HG03196 (cell line): ENCODE data around the gene SERTAD3.
"Not testable (repeated sequence)": the region's sequence is repeated elsewhere in the genome, so short reads cannot be mapped to it uniquely, and the experiment has no call there.

Experiments
- ATAC-seq: cut with Tn5 transposase; IDR thresholded peaks from one replicate; pipeline ENCODE4 v1.9.1; 2021; ENCODE audit not compliant: unreplicated experiment

SERTAD3 gene

GRCh38 chr19:40458597-40458974, 14.5 kb upstream of the SERTAD3 start:
- no peak for ATAC-seq

DNA sequence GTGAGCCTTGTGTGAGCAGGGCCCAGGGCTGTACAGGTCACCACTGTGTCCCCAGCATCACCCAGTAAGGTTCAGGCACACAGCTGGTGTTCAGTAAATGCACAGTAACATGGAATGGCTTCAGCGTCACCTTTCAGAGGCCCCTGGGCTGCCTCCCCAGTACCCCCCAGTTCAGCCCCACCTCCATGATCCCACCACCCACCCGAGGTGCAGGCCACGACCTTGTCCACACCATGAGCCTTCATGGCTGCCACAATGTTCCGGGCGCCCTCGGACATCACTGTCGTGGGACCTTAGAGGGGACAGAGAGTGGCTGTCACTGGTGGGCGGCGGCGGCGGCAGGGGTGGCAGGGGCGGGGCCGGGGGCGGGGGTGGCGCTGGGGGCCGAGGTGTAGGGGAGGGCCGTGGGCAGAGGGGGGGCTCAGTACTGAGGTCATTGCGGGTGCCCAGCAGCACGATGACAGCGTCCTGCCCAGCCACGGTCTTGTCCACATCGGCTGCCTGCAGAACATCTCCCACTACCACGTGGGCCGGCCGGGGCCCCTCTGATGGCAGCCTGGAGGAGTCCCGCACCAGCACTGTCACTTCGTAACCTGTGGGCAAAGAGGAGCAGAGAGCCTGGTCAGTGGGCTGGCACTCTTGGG, 13.9 kb upstream of the SERTAD3 start:
- ATAC-seq, result no peak

DNA sequence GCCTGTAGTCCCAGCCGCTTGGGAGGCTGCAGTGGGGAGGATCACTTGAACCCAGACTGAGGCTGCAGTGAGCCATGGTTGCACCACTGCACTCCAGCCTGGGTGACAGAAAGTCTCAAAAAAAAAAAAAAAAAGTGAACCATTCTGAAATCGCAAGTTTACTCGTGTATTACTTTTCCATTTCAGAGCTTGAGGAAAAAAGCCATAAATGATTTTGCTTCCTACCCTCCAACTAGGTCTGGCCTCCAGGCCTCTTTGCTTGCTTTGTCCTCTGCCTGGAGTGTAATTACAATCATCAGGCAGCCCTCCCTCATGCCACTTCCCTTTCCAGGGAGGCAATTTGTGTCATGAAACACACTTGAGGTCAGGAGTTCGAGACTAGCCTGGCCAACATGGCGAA, 12.9 kb upstream of the SERTAD3 start:
- ATAC-seq, result no peak

- ATAC-seq, result not testable (repeated sequence)
Measured at GRCh38 chr19:40453943-40454342, 9.8 kb upstream of the SERTAD3 start.

- ATAC-seq, result no peak
Measured at GRCh38 chr19:40453151-40453735, 9.1 kb upstream of the SERTAD3 start.

- no peak for ATAC-seq
Measured at GRCh38 chr19:40452016-40452415, 7.9 kb upstream of the SERTAD3 start.

GRCh38 chr19:40450664-40451063, 6.5 kb upstream of the SERTAD3 start:
- no peak for ATAC-seq

DNA sequence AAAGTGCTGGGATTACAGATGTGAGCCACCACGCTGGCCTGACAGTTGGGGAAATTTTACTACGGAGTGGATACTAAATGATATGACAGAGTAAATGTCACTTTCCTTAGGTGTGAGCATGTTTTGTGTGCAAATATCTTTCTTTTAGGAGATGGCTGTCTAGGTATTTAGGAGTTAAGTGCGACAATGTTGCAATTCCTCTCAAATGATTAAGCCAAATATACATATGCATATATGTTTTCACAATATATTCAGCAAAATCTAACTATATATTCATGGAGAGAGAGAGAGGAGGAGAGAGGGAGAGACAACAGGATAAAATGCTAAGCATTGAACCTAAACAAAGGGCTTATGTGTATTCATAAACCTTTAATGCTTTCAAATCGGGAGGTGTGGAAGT, 5.4 kb upstream of the SERTAD3 start:
- no peak for ATAC-seq

GRCh38 chr19:40446263-40446784, 2.2 kb upstream of the SERTAD3 start:
- ATAC-seq, result no peak

- ATAC-seq, result no peak
Measured at GRCh38 chr19:40445780-40446262, 1.7 kb upstream of the SERTAD3 start.

- no peak for ATAC-seq
Measured at GRCh38 chr19:40444825-40445312, 734 bp upstream of the SERTAD3 start.

GRCh38 chr19:40443131-40443999, 770 bp downstream of the SERTAD3 start:
- peak; percentile 68 for ATAC-seq

- no peak for ATAC-seq
Measured at GRCh38 chr19:40442328-40443130, 1.6 kb downstream of the SERTAD3 start.

DNA sequence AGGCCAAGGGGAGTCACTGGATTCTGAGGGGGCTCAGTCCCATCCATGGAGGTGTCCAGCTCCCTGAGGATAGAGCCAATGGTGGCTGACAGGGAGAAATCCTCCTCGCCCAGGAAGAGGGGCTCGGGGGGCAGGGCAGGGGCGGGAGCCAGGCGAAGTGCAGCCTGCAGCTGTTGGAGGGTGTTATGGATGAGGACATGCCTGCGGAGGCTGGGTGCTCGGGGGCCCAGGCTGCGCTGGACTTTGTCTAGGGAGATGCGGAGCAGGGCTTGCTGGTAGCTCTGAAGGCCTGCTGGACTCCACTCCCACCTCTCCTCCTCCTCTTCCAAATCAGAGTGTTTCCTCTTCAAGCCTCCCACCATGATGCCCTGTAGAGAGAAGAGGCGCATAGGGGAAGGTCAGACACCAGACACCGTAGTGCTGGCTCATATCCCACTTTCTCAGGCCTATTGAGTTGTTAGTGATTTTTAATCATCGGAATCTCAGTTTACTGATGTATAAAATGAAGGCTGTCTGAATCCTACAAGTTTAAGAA, 2.3 kb downstream of the SERTAD3 start:
- no peak for ATAC-seq

DNA sequence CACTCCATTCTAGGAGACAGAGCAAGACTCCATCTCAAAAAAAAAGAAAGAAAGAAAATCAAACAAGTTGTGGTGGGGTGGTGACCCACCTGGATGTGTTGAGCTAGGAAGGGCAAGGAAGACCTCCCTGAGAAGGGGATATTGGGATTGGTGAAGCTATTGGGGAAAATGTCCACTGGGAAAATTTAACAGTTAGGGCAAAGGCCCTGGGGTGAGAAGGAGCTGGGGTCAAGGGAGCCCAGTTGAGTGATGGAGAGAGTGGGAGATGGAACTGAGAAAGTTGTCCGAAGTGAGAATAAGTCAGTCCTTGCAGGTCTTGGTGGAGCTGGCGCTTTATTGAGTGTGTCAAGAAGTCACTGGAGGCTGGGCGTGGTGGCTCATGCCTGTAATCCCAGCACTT, 5.9 kb downstream of the SERTAD3 start:
- ATAC-seq, result no peak

DNA sequence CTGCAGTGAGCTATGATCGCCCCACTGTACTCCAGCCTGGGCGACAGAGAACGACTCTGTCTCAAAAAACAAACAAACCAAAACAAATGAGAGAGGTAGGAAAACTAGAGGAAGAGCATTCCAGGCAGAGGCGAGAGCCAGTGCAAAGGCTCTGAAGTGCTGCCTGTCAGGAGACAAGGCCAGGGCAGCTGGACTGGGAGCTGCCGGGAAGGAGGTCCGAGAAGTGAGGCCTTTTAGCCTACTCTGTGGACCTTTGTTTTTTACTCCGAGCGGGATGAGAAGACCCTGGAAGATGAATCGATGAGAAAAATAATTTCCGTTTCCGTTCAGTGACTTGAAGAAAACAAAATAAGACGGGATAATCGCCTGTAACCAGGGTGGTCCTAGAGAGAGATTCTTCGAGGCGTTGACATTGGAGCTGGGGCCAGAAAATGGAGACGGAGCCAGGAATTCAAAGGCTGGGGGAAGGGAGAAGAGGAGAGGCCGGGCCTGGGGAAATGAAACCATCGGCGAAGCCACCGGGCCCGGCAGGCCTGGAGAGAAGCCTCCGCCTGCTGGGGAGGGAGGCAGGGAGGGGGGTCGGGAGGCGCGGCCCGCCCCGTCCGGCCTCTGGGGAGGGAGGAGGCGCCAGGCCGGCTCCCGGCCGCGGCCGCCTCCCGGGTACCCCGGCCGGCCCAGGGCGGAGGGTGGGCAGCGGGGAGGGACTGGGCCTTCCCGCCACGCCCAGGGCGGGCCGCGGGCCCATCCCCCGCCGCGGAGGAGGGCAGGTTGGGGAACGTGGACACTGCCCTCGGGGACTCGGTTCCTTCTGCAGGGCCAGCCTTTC, 10.5 kb downstream of the SERTAD3 start:
- ATAC-seq, result peak; percentile 58

GRCh38 chr19:40432760-40433159, 11.4 kb downstream of the SERTAD3 start:
- ATAC-seq, result not testable (repeated sequence)

GRCh38 chr19:40431698-40432097, 12.4 kb downstream of the SERTAD3 start:
- ATAC-seq, result no peak

- ATAC-seq, result not testable (repeated sequence)
Measured at GRCh38 chr19:40430242-40430641, 13.9 kb downstream of the SERTAD3 start.

- ATAC-seq, result not testable (repeated sequence)
Measured at GRCh38 chr19:40428197-40428596, 15.9 kb downstream of the SERTAD3 start.
